Tongue (tissue), 2 donors: ENCODE measurements around the gene ATG101. TPM values are rescaled to one million over a fixed set of nuclear protein-coding genes. Genes with fewer than 3 reads are reported as not detected.

Experiments
- DNase-seq: peaks from one replicate; pipeline ENCODE4 v3.0.0-alpha.2; 2015
- total RNA-seq: library from RNA; depleted of rRNA; stranded (reverse); fragments of >200 nt; gene quantifications from one replicate; pipeline ENCODE4 v1.2.3, GENCODE V29; 2014

The ATG101 gene
- total RNA-seq, 1 donor from 2014 or later = 30.3 TPM

DNA sequence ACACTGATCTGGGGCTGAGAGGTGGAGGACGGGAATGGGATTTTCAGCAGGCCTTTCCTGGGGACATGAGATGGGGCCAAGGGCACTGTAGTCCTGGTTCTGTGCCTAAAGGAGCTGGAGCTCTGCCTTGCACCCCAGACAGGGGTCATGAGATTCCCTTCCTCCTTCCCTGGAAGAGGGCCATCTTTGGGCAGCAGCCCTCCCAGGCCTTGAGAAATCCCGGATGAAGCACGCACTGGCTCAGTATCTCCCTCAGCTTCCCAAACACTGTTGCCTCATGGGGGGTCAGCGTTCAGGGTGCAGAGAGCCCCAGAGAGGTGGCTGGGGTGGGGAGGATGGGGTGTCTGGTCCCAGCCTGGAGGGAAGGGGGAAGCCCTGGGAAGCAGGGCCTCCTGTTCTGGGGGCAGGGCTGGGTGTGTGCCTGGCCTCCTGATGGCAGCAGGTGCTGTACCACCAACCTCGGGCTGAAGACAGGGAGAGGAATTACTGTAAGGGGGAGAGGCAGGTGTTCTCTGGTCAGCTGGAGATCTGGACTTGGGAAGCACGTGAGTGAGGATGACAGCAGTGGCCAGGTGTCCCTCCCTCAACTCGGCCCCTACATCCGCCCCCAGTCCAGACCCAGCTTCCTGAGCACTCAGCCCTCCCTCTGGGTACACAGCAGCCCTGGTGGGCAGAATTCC is 26.9 kb upstream of the ATG101 start:
- DNase-seq = peak; percentile 70

- peak; percentile 73 for DNase-seq
These were observed 26.2 kb upstream of the ATG101 start for GRCh38 chr12:52043386-52044212.

GRCh38 chr12:52044292-52044983 is 25.3 kb upstream of the ATG101 start:
- peak; percentile 59 for DNase-seq

- no peak for DNase-seq
These were observed 24.0 kb upstream of the ATG101 start for GRCh38 chr12:52045794-52046199.

GRCh38 chr12:52046859-52047258 is 22.9 kb upstream of the ATG101 start:
- no peak for DNase-seq

- no peak for DNase-seq
These were observed 20.5 kb upstream of the ATG101 start for GRCh38 chr12:52049286-52049685.

GRCh38 chr12:52049688-52050087 is 20.1 kb upstream of the ATG101 start:
- no peak for DNase-seq

GRCh38 chr12:52050116-52050757 is 19.5 kb upstream of the ATG101 start:
- peak; percentile 60 for DNase-seq

DNA sequence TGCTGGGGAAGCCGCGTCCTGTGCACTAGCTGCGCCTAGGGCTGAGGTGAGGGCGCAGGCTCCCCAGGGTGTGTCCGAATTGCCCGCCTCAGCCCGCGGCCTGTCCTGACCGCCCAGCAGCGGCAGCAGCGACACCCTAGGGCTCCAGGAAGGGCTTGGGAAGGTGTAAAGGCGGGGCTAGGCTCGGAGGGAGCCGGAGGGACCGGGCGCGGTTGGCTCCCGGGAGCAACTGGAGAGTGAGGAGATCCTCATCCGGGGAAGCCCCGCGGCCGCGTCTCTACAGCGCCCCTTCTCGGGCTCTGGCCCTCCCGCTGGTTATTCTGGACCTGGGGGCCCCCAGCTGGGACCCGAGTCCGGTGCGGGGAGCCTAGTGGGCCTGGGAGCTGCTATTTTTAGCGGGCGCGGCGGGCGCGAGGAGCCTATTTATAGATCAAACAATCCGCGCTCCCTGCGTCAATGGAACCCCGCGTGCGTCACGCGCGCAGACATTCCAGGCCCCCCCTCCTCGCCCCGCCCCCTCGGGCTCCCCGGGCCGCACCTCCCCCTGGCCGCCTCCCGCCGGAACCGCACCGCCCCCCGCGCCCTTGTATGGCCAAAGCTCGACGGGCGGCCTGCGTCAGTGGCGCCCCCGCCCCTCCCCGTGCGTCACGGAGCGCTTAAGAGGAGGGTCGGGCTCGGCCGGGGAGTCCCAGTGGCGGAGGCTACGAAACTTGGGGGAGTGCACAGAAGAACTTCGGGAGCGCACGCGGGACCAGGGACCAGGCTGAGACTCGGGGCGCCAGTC is 18.8 kb upstream of the ATG101 start, which contains the start of gene NR4A1:
Gene NR4A1 (plus strand): TSS at position 685 of the 784 bp plus-strand sequence. CDS start 2,887 bp downstream, outside the sequence.
- peak; percentile 98 for DNase-seq

- no peak for DNase-seq
These were observed 17.2 kb upstream of the ATG101 start for GRCh38 chr12:52052468-52053186.

DNA sequence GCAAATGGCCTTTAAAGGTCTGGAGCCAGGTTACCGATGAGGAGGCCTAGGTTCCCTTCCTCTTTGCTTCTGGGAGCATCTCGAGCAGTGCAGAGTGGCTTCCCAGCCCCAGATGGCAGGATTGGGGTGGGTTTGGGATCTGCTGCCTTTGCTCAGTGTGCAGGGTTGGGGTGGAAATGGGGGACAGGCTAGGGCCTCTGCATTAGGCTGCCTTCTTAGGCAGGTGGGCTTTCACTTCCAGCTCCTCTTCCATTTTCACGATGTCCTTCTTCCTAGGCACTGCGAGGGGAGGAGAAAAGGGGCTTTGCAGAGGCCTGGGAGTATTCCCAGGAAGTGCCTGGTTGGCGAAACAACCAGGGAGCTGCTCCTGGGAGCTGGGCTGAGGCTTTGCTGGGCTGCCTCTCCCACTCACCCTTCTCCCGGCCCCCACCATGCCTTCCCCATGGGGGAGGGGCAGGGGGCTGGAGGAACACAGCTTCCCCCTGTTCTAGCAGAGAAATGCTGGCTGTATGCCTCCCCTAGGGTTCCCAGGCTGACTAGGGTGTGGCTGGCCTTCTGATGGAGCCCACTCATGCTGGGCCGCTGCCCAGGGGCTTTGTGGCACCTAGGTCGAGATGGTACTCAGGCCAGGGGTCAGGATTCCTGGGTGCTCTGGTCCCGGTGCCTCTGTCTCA is 16.1 kb upstream of the ATG101 start:
- no peak for DNase-seq

DNA sequence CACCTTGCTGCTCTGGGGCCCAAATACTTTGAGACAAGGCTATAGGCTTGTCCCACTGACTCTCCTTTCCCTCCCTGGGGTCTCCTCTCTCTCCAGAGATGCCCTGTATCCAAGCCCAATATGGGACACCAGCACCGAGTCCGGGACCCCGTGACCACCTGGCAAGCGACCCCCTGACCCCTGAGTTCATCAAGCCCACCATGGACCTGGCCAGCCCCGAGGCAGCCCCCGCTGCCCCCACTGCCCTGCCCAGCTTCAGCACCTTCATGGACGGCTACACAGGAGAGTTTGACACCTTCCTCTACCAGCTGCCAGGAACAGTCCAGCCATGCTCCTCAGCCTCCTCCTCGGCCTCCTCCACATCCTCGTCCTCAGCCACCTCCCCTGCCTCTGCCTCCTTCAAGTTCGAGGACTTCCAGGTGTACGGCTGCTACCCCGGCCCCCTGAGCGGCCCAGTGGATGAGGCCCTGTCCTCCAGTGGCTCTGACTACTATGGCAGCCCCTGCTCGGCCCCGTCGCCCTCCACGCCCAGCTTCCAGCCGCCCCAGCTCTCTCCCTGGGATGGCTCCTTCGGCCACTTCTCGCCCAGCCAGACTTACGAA is 15.4 kb upstream of the ATG101 start:
- no peak for DNase-seq

GRCh38 chr12:52054833-52055730 is 14.7 kb upstream of the ATG101 start:
- DNase-seq = no peak

DNA sequence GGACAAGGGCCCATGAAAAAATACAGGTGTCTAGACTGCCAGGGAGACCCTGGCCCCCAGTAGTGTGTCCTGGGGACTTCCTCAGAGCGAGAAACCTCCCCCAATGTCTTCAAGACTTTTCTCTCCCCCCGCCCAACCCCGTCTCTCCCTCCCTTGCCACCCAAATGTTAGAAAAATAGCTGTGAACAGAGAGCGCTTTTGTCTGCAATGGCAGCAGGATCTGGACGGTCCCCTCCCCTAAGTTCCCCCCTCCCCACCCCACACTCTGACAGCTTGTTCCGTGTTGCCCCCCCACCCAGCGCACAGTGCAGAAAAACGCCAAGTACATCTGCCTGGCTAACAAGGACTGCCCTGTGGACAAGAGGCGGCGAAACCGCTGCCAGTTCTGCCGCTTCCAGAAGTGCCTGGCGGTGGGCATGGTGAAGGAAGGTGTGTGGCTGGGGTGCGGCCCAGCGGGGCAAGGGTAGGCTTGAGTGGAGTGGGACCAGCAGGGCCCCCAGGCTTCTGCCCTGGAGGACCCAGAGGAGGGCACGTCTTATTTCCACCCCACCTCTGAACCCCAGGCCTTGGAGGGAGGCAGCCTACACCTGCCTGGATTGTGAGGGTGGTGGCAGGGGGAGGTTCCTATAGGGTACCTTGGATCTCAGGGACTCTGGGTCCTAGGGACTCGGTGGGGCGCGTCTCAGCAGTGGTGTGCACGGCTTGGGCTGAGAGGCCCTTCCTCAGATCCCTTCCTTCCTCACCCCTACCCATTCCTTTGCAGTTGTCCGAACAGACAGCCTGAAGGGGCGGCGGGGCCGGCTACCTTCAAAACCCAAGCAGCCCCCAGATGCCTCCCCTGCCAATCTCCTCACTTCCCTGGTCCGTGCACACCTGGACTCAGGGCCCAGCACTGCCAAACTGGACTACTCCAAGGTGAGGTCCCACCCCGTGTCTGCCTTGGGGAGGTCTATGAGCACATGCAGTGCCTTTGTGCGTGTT is 13.8 kb upstream of the ATG101 start:
- DNase-seq = peak; percentile 52

DNA sequence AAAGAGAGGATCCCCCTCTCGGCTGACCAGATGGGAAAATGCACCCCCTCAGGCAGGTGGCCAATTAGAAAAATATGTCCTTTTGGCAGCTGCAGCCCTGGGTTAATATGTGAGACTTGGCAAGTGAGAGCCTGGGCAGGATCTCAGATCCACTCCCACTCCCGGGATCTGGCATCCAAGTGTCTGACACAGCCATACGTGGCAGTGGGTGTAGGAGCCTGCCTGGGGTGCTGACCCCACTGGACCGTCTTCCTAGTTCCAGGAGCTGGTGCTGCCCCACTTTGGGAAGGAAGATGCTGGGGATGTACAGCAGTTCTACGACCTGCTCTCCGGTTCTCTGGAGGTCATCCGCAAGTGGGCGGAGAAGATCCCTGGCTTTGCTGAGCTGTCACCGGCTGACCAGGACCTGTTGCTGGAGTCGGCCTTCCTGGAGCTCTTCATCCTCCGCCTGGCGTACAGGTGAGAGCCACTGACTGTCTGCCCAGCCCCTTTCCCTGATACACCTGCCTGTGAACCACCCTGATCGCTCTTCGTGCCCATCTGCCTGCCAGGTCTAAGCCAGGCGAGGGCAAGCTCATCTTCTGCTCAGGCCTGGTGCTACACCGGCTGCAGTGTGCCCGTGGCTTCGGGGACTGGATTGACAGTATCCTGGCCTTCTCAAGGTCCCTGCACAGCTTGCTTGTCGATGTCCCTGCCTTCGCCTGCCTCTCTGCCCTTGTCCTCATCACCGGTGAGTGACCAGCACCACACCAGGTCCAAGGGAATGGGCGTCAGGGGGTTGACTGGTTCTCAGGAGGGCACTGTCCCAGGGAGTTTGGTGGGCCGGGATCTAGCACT is 12.8 kb upstream of the ATG101 start:
- DNase-seq = peak; percentile 65
